Gastrocnemius medialis (tissue), 4 donors: ENCODE results near the gene ASCC1.

Experiments
- POLR2A ChIP-seq, 2 donors: fragments of 450-650 bp; IDR thresholded peaks; one replicate each; pipeline ENCODE4 v1.6.1; 2017; ENCODE audit warnings: antibody characterized with exemption in 2 of 2, mild to moderate bottlenecking in 2 of 2, moderate library complexity in 2 of 2
- TF ChIP-seq, protein P1 (sequence below), 5 experiments: fragments of 450-650 bp in 3 of 5; fragments of 200-600 bp in 2 of 5; sonication (generic) in 2 of 5; IDR thresholded peaks in 4 of 5; conservative IDR thresholded peaks in 1 of 5; 1 replicate in 4 of 5; 2 replicates in 1 of 5; pipeline ENCODE4 v1.5.1; 2016 to 2019; ENCODE audit warnings: antibody characterized with exemption in 5 of 5, mild to moderate bottlenecking in 3 of 5, moderate library complexity in 3 of 5

- TF ChIP-seq, protein P1, sequence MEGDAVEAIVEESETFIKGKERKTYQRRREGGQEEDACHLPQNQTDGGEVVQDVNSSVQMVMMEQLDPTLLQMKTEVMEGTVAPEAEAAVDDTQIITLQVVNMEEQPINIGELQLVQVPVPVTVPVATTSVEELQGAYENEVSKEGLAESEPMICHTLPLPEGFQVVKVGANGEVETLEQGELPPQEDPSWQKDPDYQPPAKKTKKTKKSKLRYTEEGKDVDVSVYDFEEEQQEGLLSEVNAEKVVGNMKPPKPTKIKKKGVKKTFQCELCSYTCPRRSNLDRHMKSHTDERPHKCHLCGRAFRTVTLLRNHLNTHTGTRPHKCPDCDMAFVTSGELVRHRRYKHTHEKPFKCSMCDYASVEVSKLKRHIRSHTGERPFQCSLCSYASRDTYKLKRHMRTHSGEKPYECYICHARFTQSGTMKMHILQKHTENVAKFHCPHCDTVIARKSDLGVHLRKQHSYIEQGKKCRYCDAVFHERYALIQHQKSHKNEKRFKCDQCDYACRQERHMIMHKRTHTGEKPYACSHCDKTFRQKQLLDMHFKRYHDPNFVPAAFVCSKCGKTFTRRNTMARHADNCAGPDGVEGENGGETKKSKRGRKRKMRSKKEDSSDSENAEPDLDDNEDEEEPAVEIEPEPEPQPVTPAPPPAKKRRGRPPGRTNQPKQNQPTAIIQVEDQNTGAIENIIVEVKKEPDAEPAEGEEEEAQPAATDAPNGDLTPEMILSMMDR (IDR thresholded peaks at IDR 0.05 in 4 of 5, conservative IDR thresholded peaks at IDR 0.05 in 1 of 5) = no peak
- TF ChIP-seq POLR2A (IDR thresholded peaks at IDR 0.05) = no peak
Observed at GRCh38 chr10:72241691-72242252, 25.7 kb upstream of the ASCC1 start.
